ENCODE measurements around the gene PPM1L.
"Not testable (repeated sequence)": the region's sequence is repeated elsewhere in the genome, so short reads cannot be mapped to it uniquely, and the experiment has no call there.

The PPM1L gene

DNA sequence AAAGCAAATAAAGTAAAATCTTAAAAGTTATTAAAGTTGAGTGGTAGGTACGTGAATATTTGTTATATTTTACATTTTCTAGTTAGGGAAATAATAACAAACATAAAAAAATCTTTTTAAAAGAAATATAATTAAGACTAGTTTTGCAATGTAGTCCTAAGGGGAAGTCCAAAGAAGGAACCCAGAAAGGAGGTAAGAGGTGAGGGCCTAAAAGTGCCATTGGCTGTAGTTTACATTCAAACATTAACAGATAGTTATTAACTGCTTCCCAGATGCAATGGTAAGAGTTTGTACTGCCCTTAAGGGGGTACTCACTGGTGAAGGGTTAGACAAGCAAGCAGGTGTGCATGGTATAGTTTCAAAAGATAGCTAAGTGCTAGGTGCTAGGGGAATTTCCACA, 269.9 kb downstream of the PPM1L start:
- in situ Hi-C loops (cut with MboI; ENCODE audit: low sequenced_read_pairs) = no loop called here

DNA sequence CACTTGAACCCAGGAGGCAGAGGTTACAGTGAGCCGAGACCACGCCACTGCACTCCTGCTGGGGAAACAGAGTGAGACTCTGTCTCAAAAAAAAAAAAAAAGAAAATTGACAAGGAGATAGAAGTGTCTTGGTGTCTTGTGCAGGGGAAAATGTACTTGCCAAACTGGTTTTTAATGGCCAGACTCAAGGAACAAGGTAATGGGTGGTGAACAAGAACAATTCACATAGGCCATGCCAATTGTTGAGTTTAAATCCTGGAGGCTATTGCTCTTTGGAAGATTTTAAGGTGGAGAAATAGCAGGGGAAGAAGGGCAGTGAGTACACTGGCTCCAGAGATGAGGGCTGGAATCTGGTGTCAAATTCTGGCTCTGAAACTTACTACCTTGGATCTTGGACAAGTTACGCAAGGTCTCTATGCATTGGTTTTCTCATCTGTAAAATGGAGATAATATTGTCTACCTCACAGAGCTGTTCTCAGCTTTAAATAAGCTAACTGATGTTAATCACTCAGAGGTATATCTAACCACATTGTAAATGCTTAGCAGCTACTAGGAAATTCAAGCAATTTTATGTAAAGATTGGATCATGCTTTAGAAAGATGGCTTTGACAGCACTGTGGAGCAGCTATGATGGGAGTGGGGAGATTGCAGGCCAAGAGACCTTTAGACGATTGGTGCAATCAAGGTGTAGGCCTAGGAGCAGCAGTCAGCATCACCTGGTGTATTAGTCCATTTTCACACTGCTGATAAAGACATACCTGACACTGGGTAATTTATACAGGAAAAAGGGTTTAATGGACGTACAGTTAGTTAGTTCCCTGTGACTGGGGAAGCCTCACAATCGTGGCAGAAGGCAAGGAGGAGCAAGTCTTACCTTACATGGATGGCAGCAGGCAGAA, 270.8 kb downstream of the PPM1L start:
- in situ Hi-C loops (cut with MboI; ENCODE audit: low sequenced_read_pairs) = no loop called here

DNA sequence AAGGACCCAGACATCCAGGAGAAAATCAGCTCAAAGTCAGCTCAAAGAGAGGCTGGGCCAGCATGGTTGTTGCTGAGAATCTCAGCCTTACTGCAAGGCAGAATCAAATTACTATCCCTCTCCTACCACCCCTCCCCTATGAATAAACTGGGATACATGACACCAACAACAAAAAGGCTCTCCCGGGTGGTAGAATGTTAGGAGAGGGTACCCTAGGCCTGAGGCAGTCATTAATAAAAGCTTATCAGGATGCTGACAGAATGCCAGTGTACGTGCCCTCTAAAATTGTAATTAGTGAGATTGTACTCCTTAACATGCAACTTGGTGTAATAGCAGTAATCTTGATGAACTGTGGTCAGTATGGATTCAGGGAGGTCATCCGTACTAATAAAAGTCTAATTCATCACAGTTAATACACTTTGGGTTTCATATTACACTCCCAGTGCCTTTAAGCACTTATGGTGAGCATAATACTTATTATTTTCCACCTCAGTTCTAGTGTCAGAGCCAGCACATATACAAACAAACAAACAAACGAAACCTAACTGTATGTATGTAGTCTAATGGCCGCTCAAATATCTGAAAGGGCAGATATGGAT, 272.6 kb downstream of the PPM1L start:
- in situ Hi-C loops (cut with MboI; ENCODE audit: low sequenced_read_pairs) = no loop called here

DNA sequence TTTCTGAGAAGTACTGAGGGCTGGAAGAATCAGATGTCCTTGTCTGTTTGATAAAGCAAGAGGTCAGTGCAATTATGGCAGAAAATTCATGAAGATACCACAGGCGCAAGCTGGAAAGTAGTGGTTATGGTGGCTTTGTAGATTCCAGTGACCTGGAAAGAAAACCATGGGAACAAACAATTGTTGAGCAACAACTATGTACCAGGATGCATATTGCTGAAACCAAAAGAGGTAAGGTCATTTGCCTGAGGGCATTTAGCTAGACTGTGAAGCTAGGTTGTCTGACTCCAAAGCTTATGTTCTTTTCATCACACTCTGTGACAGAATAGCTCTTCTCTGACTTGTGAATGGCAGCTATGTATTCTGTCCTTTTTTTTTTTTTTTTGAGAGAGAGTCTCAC, 275.1 kb downstream of the PPM1L start:
- in situ Hi-C loops (cut with MboI; ENCODE audit: low sequenced_read_pairs) = no loop called here

DNA sequence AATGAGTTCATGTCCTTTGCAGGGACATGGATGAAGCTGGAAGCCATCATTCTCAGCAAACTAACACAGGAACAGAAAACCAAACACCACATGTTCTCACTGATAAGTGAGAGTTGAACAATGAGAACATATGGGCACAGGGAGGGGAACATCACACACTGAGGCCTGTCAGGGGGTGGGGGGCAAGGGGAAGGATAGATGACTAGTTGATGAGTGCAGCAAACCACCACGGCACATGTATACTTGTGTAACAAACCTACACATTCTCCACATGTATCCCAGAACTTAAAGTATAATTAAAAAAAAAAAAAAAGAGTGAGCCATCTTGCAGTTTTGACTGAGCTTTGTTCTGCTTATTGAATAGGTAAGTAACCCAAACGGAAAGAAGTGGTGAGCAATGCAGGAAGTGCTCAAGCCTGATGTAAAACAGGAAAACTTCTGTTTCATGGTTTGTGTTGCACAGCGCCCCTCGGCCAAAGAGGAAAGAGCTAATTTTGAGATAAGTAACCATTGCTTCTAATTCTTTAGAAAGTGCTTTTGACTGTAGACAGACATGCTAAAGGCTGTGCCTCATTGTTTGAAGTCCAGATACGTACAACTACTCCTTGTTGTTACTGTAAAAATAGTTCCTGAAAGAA, 279.0 kb downstream of the PPM1L start:
- in situ Hi-C loops (cut with MboI; ENCODE audit: low sequenced_read_pairs) = not testable (repeated sequence)

DNA sequence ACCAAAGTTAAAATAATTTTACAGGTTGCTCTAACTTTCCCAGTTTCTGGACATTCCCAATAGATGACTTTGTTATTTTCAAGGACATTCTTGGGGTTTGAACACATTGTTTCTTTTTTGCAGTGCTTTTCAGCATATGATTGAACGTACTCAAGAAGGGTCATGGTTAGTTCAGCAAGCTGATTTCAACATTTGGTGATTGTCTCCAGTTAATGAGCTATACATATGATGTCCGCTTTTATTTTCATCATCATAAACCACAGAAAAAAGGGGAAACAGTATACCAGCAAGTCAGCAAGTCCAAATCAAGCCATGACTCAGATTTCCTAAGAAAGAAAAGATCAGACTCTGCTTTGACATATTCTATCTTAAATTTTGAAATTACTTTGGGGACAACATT, 279.7 kb downstream of the PPM1L start:
- in situ Hi-C loops (cut with MboI; ENCODE audit: low sequenced_read_pairs) = no loop called here

DNA sequence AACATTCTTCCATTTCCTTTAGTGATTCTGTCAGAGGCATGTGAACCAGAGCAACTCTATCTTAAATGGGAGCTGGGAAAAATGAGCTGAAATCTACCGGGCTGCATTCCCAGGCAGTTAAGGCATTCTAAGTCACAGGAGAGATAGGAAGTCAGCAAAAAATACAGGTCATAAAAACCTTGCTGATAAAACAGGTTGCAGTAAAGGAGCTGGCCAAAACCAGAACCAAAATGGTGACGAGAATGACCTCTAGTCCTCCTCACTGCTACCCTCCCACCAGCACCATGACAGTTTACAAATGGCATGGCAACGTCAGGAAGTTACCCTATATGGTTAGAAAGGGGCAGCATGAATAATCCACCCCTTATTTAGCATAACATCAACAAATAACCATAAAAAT, 282.7 kb downstream of the PPM1L start:
- in situ Hi-C loops (cut with MboI; ENCODE audit: low sequenced_read_pairs) = no loop called here

DNA sequence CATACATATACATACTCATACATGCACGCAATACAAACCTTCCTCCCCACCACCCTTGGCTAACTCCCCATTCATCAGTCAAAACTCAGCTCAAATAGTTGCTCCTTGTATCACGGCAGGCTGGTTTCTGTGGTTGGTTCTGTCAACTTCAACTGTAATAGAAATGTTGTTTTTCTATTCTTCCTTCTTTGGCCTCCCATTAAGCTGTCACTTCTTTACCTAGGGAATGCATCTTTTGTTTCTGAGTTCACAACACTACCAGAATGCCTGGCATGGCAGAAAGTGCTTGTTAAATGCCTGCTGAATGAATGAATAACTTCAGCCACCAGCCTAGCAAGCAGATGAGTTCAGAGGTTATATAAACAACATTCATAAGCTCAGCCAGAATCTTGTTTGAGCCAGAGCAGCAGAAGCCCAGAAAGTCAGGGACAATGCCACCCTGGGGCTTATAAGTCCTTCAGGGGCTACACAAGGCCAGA, 286.0 kb downstream of the PPM1L start:
- in situ Hi-C loops (cut with MboI; ENCODE audit: low sequenced_read_pairs) = no loop called here

DNA sequence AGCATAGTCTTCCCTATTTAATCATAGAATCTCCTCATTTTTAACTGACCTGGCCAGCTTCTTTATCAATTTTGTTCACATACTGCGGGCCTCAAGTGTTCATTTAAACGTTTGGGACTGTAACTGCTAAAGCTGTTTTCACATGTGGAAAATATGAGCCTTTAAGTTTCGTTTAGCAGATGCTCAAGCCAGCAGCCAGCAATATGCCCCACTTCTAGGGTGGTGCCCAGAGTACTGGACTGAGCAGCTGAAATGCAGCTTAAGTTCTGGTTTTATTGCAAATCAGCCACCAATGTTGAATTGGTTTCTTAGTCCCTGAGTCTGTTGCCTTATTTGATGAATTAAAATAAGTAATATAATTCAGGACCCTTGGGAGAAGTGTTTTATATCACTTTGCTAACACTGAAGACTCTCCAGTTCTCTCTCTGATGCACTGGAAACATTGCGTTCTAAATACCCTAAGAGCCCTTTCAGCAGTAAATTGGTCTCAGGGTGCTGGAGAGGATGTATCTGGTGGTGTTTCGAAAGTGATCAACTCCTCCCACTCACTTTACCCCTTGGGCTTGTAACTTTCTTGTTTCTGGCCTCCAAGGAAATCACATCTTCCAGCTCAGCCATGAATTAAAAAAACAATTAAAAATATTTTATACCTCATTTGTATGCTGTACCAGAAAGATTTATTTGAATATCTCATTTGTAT, 287.5 kb downstream of the PPM1L start:
- in situ Hi-C loops (cut with MboI; ENCODE audit: low sequenced_read_pairs) = no loop called here

DNA sequence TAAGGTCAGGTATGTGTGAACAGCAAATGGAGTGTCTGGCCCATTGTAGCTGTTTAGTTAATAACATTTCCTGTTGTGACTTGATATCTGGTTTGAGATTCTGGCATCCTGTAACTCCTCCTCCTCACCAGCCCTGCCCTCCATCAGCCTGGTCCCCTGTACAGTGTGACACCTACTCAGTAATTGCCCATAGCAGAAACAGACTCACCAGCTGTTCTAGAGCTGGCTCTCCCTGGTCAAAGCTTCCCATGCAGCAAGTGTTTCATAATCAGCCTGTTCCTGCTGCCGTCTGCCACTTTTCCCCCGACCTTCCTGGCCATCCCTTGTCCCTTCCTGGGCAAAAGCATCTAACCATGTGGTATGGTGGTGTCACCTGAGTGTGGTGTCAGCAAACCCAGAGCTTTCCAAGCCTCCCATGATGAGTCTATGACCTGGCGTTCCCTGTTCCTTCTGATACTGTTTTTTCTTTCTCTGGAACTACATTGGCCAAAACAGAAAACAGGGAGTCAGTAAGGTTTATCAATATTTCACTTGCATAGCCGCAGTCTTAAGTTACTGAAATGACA, 293.7 kb downstream of the PPM1L start:
- in situ Hi-C loops (cut with MboI; ENCODE audit: low sequenced_read_pairs) = no loop called here

DNA sequence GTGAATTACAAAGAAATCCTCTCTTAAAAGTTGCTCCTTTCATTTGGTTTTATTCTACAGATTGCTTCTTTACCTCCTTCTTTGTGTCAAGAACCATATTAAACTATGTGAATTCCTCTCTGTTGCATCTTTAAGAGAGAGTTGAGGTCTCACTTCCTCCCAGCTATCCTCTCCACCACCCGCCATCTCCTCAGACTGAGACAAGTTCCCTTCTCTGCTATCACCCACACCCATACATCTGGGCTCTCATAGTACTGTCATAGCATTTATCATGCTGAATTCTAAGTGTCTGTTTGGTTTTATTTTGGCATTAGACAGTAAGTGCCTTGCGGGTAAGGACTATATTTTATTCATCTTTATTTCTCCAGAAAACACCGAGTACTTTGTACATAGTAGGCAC, 294.9 kb downstream of the PPM1L start:
- in situ Hi-C loops (cut with MboI; ENCODE audit: low sequenced_read_pairs) = no loop called here

DNA sequence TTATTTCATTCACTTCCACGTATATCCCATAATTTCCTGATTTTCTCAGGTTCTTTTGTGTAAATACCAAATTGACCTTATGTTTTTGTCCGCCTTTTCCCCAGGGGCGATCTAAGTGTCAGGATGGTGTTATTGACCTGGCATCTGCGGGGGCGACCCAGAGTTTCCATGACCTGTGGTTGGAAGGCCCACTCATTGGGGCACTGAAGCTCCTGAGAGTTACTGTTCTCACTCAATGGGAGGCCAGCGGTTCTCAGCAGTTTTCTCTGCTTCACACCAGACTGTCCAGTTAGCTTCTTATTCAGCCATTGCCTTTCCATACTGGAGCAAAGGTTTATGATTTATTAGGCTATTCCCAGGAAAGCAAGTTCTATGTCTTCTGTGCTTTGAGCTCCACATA, 295.8 kb downstream of the PPM1L start:
- in situ Hi-C loops (cut with MboI; ENCODE audit: low sequenced_read_pairs) = no loop called here

DNA sequence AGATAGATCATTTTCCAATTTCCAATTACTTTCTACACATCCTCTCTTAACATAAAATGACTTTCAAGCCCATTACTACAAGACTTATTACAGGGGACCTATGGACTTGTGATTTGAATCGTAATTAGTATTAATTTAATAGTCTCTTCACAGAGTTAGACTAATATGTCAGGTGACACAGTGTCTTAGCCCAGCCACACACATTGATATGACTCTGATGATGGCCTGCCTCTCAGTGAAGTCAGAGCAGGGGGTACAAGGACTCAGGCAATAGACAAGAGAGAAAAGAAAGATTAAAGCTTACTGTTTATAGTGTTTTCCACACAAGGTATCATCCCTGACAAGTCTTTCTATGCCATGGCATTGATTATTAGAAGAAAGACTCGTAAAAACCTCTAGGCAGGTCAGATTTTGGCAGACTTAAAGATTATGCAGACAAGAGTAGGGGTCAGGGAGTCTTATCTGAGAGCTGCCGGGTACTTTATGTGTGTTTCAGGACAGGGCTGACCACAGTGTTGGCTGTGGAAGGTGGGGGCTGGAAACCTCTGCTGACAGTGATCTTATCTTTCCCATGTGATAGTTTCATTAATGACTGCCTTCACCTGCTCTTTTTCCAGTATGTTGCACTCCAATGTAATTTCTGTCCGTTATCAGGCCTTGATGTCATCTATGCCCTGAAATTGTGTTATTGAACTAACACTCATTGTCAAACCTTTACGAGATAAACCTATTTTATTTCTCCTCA, 299.0 kb downstream of the PPM1L start:
- in situ Hi-C loops (cut with MboI; ENCODE audit: low sequenced_read_pairs) = no loop called here

DNA sequence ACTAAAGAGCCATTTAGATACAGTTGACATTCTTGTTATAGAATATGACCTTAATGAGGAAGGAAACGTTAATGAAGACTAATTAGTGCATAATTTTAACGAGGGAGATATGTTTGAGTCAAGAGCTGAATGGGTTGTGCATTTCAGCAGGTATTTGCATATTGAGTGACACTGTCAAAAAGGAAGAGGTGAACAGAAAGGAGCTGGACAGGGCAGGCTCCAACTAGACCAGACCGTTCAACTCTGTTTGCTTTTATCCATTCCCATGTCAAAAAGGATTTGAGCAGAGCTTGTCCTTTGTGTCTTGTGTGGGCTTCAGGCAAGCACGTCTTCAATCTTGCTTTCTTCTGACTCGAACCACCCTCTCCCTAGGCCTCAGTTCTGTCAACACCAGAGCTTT, 308.4 kb downstream of the PPM1L start:
- in situ Hi-C loops (cut with MboI; ENCODE audit: low sequenced_read_pairs) = no loop called here

DNA sequence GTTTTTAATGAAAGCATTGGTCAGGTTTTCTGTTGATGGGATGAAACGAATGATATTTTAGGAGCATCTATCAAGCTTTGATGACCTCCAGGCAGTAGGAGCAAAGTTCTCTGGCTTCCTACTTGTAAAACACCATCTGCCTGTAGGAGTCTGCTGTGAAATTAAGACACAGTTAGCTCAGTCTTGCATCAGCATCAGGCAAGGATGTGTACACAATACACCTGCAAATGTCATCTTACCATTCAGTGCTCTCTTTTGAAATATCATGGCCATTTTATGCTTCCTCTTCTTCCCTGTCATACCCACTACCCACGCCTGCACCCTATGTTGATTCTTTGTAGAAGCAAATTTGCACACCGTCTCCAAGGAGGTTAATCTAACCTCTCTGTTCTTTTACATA, 310.9 kb downstream of the PPM1L start:
- in situ Hi-C loops (cut with MboI; ENCODE audit: low sequenced_read_pairs) = no loop called here

DNA sequence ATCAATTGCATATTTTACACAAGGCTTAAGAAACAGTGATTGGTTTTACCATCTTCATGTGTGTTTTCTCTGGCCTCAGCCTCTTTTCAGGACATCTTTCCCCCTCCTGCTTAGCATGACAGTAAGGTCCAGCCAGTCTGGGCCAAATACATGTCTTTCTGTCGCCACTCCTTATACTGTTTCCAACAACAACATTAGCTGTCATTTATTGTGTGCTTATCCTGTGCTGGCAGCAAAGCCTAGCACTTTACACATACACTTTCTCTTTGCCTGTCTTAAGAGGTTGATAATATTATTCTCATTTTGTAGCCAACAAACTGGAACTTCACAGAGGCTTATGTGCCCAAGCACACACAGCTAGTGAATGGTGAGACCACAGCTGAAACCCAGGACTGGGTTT, 311.3 kb downstream of the PPM1L start:
- in situ Hi-C loops (cut with MboI; ENCODE audit: low sequenced_read_pairs) = no loop called here

DNA sequence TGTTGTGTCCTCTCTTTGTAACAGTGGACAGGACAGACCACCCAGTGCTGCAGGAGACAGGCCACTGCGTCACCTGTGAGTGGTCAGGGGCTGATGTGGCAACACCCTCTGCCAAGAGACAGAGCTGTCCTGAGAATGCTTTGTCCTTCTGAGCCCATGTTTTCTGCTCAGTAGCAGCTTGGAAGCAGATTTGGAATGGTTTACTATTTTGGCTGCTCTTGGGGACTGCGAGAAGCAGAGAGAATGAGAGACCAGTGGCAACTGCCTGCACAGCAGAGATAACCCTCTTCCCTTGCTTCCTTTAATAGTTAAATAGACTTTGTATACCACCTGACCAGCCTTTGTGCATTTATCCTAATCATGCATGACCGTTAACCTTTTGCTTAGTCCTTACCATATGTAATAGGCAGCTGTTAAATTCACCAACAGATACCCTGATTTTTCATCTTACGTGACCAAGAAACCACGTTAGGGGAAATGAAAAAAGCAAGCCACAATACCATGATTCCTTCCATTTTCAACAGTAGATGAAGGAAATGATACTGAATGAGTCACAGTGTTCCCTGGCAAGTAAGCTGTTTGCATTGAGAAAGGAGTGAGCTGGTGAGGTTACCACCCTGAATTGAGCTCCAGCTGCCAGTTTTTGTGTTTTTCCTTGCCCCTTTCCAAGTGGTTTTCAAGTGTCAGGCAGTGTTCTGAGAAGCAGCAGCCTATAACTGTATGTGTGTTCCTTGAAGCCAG, 313.6 kb downstream of the PPM1L start:
- in situ Hi-C loops (cut with MboI; ENCODE audit: low sequenced_read_pairs) = no loop called here

DNA sequence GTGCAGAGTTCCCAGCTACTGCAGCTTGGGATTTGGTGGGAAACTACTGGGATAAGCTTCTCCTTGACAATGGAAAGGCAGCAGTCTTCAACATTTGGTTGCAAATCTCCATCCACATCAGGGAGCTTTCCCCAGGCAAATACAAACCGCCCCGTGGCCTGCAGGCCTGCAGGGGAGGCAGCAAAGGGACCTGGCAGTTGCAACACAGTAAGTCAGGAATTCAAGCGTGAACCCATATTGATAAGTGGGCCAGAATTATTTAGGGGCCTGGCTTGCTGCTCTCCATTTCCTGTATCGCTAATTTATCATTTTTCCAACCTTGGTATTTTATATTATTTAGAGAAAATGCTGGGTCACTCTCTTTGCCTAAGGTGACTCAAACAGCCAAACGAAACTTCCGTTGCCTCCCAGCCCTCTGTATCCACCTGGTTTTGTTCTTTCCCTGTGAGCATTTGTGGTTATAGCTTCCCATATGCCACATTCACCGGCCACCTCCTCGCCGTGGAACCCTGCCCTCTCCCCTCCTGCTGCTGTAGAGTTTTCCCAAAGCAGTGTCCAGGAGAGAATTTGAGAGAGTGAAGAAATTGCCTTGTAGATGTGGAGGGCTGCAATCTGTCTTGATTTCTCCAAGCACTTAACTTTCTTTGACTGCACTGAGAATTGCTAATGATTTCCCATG, 314.4 kb downstream of the PPM1L start:
- in situ Hi-C loops (cut with MboI; ENCODE audit: low sequenced_read_pairs) = no loop called here
